Pulmonary artery endothelial cell (primary cell): ENCODE data around the gene MTHFD1. TPM values are rescaled to one million over a fixed set of nuclear protein-coding genes. Genes with fewer than 3 reads are reported as not detected.

Experiments used
- total RNA-seq: library from RNA; depleted of rRNA; stranded (reverse); fragments of >200 nt; gene quantifications from 2 replicates; pipeline ENCODE4 v1.2.3, GENCODE V29; 2014

The MTHFD1 gene
- total RNA-seq, 1 donor from 2014 or later: 64.4 TPM

Other genes with a start within 250 kb of the MTHFD1 start
- 0.13 and 0.99 TPM in 2 replicates for gene ESR2, start 94.0 kb upstream of the MTHFD1 start, total RNA-seq
- 0.53 and 0.63 TPM in 2 replicates for gene AKAP5, start 77.1 kb downstream of the MTHFD1 start, total RNA-seq
- 3.7 and 4.3 TPM in 2 replicates for gene ZBTB25, start 115.5 kb downstream of the MTHFD1 start, total RNA-seq
- 34.3 and 39.1 TPM in 2 replicates for gene ZBTB1, start 116.4 kb downstream of the MTHFD1 start, total RNA-seq
- 3.9 and 5.5 TPM in 2 replicates for gene HSPA2, start 152.4 kb downstream of the MTHFD1 start, total RNA-seq
- gene PPP1R36, start 161.6 kb downstream of the MTHFD1 start, total RNA-seq: 0.35 and 0.73 TPM in 2 replicates